K562 (cell line): ENCODE measurements around the gene SCARF1. TPM values are rescaled to one million over a fixed set of nuclear protein-coding genes. Genes with fewer than 3 reads are reported as not detected.

Source experiments
- ATAC-seq: fragments of 200-7000 bp; cut with Tn5 transposase; 3 replicates; pipeline ENCODE4 v1.9.1; 2020; ENCODE audit warnings: moderate library complexity
- BruUV-seq: library from RNA; stranded (reverse); fragments of 400-500 nt; replicated peaks from 2 replicates; lab custom pipeline; 2021; lab: Mats Ljungman, UMichigan
- CTCF ChIA-PET: fragments of 300-600 bp; formaldehyde crosslinking; extraction: SDS; loops from one replicate; lab custom pipeline; 2021; ENCODE audit warnings: low intra/inter-chr PET ratio; lab: Yijun Ruan, JAX
- POLR2A ChIA-PET: fragments of 300-600, 350-650 bp; sonication (Branson Sonifier 250); formaldehyde crosslinking; extraction: SDS; loops from one replicate; lab custom pipeline; 2021; ENCODE audit warnings: antibody characterized with exemption, inconsistent platforms; lab: Yijun Ruan, JAX
- DNase-seq, 4 experiments: peaks; one replicate each; pipeline versions ENCODE4 v3.0.0 to v3.0.0-alpha.2; 2011 to 2018; ENCODE audit warnings: low spot score in 3 of 4, mixed read lengths in 3 of 4; ENCODE audit errors: extremely low read depth in 1 of 4
- FAIRE-seq: peaks from 2 replicates; lab custom pipeline; 2011; peaks lifted over from hg19 to GRCh38; lab: Jason Lieb, UNC
- H2AFZ ChIP-seq: 2 replicates; pipeline ENCODE4 v1.6.0; 2011; ENCODE audit warnings: low read depth, low read length, control low read depth, inconsistent platforms
- H3K27ac ChIP-seq: fragments of 200-600 bp; 3 replicates; pipeline ENCODE4 v1.8.0; 2011; ENCODE audit warnings: low read depth, mild to moderate bottlenecking, control low read depth, inconsistent platforms, low read length, moderate library complexity, mixed read lengths; ENCODE audit errors: extremely low read depth
- H3K27me3 ChIP-seq, 2 experiments: fragments of 300-600 bp in 1 of 2; 2 replicates in 1 of 2; 3 replicates in 1 of 2; pipeline versions ENCODE4 v1.6.0 to v1.8.0; 2011; ENCODE audit warnings: inconsistent platforms in 2 of 2, low read length in 2 of 2, mild to moderate bottlenecking in 1 of 2, mixed read lengths in 1 of 2, moderate library complexity in 1 of 2; ENCODE audit not compliant: control insufficient read depth in 2 of 2, insufficient read depth in 2 of 2
- H3K36me3 ChIP-seq: fragments of 300-600 bp; 3 replicates; pipeline ENCODE4 v1.8.0; 2011; ENCODE audit warnings: mild to moderate bottlenecking, low read length, inconsistent platforms; ENCODE audit not compliant: control insufficient read depth, insufficient read depth
- H3K4me1 ChIP-seq, 2 experiments: fragments of 200-600 bp in 1 of 2; replicated peaks in 1 of 2; 2 replicates in 1 of 2; 3 replicates in 1 of 2; pipeline versions ENCODE4 v1.5.1 to v1.8.0; 2011; ENCODE audit warnings: inconsistent platforms in 2 of 2, low read length in 2 of 2, mild to moderate bottlenecking in 1 of 2, mixed read lengths in 1 of 2, moderate library complexity in 1 of 2; ENCODE audit not compliant: control insufficient read depth in 2 of 2, insufficient read depth in 2 of 2
- H3K4me2 ChIP-seq: 2 replicates; pipeline ENCODE4 v1.6.1; 2011; ENCODE audit warnings: low read length, control low read depth, inconsistent platforms, mixed read lengths; ENCODE audit not compliant: insufficient read depth
- H3K4me3 ChIP-seq: fragments of 200-600 bp; sonication (generic), shearing (Covaris generic); 2 replicates; pipeline ENCODE4 v1.5.1; 2016; ENCODE audit warnings: control low read depth, inconsistent platforms
- H3K79me2 ChIP-seq: fragments of 200-600 bp; 3 replicates; pipeline ENCODE4 v1.8.0; 2011; ENCODE audit warnings: low read length, inconsistent platforms; ENCODE audit not compliant: control insufficient read depth, insufficient read depth
- H3K9ac ChIP-seq, 2 experiments: 2 replicates each; pipeline versions ENCODE4 v1.6.0 to v1.6.1; 2011; ENCODE audit warnings: low read depth in 2 of 2, low read length in 2 of 2, control low read depth in 1 of 2, inconsistent platforms in 1 of 2, mild to moderate bottlenecking in 1 of 2, mixed read lengths in 1 of 2; ENCODE audit not compliant: insufficient read depth in 1 of 2
- H3K9me1 ChIP-seq: one replicate; pipeline ENCODE4 v1.6.0; 2011; ENCODE audit warnings: inconsistent platforms, mild to moderate bottlenecking, low read length, moderate library complexity; ENCODE audit not compliant: control insufficient read depth, insufficient read depth
- H3K9me3 ChIP-seq: replicated peaks from 2 replicates; pipeline ENCODE4 v1.5.1; 2011; ENCODE audit warnings: low read depth, low read length, inconsistent platforms; ENCODE audit not compliant: control insufficient read depth, insufficient read depth
- H4K20me1 ChIP-seq: replicated peaks from 2 replicates; pipeline ENCODE4 v1.6.1; 2011; ENCODE audit warnings: low read length, inconsistent platforms, mixed read lengths; ENCODE audit not compliant: control insufficient read depth, insufficient read depth
- CUX1 ChIP-seq: fragments of 200-800 bp; sonication (Bioruptor generic); IDR thresholded peaks from 2 replicates; pipeline ENCODE4 v1.6.1; 2016; ENCODE audit warnings: missing genetic modification characterization, missing compliant biosample characterization
- EP400 ChIP-seq: fragments of 450-650 bp; IDR thresholded peaks from 2 replicates; pipeline ENCODE4 v1.6.1; 2017; ENCODE audit warnings: antibody characterized with exemption, mild to moderate bottlenecking, moderate library complexity
- GATAD2A ChIP-seq: fragments of 450-650 bp; IDR thresholded peaks from 2 replicates; pipeline ENCODE4 v1.6.1; 2017
- GMEB1 ChIP-seq: fragments of 250-450 bp; sonication (Bioruptor Pico); IDR thresholded peaks from 2 replicates; pipeline ENCODE4 v1.4.0; 2020; ENCODE audit warnings: mild to moderate bottlenecking
- MCM7 ChIP-seq, 2 experiments: fragments of 450-650 bp; IDR thresholded peaks; 2 replicates each; pipeline ENCODE4 v1.6.1; 2016 to 2018
- MITF ChIP-seq: IDR thresholded peaks from 2 replicates; pipeline ENCODE4 v1.6.1; 2014; ENCODE audit warnings: antibody characterized with exemption
- MTA2 ChIP-seq: fragments of 450-650 bp; IDR thresholded peaks from 2 replicates; pipeline ENCODE4 v1.6.1; 2016; ENCODE audit warnings: low read depth
- SRSF1 ChIP-seq: fragments of 200-400 bp; formaldehyde crosslinking; IDR thresholded peaks from 2 replicates; pipeline ENCODE4 v1.6.1; 2017; ENCODE audit warnings: mild to moderate bottlenecking, low read depth, low read length, moderate library complexity
- SRSF9 ChIP-seq: fragments of 200-400 bp; formaldehyde crosslinking; IDR thresholded peaks from 2 replicates; pipeline ENCODE4 v1.6.1; 2017; ENCODE audit warnings: low read depth, low read length, borderline replicate concordance
- ZBTB9 ChIP-seq: fragments of 450-650 bp; formaldehyde crosslinking; IDR thresholded peaks from 2 replicates; pipeline ENCODE4 v1.4.0; 2020; ENCODE audit warnings: mild to moderate bottlenecking, moderate library complexity
- ZEB2 ChIP-seq: fragments of 450-650 bp; IDR thresholded peaks from 2 replicates; pipeline ENCODE4 v1.6.1; 2016
- WGBS: fragments of 100-300 bp; shearing (Covaris generic); methylation state at CpG from one replicate; pipeline ENCODE4 v1.1.6; 2016; ENCODE audit warnings: low coverage, mixed read lengths; ENCODE audit not compliant: insufficient coverage; ENCODE audit errors: missing lambda C conversion rate; 5-methylcytosine and 5-hydroxymethylcytosine counted together
- in situ Hi-C: fragments of 300-500 bp; cut with MboI; formaldehyde crosslinking; loops from 4 replicates; pipeline ENCODE4 v1.15.0; 2018; ENCODE audit warnings: inconsistent platforms, mixed read lengths
- intact Hi-C: fragments of 100-400 bp; cut with micrococcal nuclease; formaldehyde crosslinking; loops from 2 replicates; pipeline ENCODE4 v1.14.2; 2022
- polyA plus RNA-seq, 8 experiments: library from polyadenylated mRNA; depleted of rRNA in 4 of 8; stranded (reverse) in 5 of 8; unstranded in 3 of 8; fragments of >200 nt; fragmentation: Nextera tagmentation in 2 of 8; fragmentation: Illumina TruSeq in 1 of 8; extraction: Ambion mirVana in 2 of 8; extraction: Trizol in 1 of 8; gene quantifications; 2 replicates each; pipeline versions ENCODE4 v1.2.1 to v1.2.3, GENCODE V29; 2011 to 2014; ENCODE audit warnings: inconsistent platforms in 1 of 8, missing spikeins in 1 of 8
- total RNA-seq, 7 experiments: library from RNA; depleted of rRNA in 6 of 7; stranded (reverse); fragments of >200 nt in 6 of 7; fragmentation: Illumina TruSeq in 2 of 7; extraction: Trizol in 2 of 7; gene quantifications; 2 replicates each; pipeline versions ENCODE4 v1.2.1 to v1.2.3, GENCODE V29; 2011 to 2021; ENCODE audit warnings: low replicate concordance in 1 of 7

Gene SCARF1
- total and polyA plus RNA-seq, 9 of the 15 experiments (the other 6 are each of a cell fraction or from before 2014, with no cell fraction given) = 0.04 to 2.1 (median 0.63) TPM

GRCh38 chr17:1611715-1612114 is 33.8 kb downstream of the SCARF1 start:
- H3K9me1 ChIP-seq = no peaks in the 10 kb centered on the region
- no TSS peak for BruUV-seq
- H4K20me1 ChIP-seq = no peaks in the 10 kb centered on the region
- POLR2A ChIA-PET = interaction anchor here (0.6 to 1.5 kb wide), 2 partner anchors 13 to 38 kb away, joined by 3 to 6 read pairs; no protein-coding TSS in a partner anchor
- no peak for FAIRE-seq
- peaks cover 0 to 6% of the 10 kb centered on the region in 2 experiments; a peak in 2 of 5 replicates for H3K4me1 ChIP-seq
- intact Hi-C loops = no loop called here
- no peak overlapping the region for H3K27ac ChIP-seq
- 94% methylated on average over 9 of the region's 10 CpGs for WGBS
- CTCF ChIA-PET = no interaction called here
- DNase-seq = no peak
- H3K9ac ChIP-seq = no peak overlapping the region
- in situ Hi-C loops = no loop called here
- H3K9me3 ChIP-seq = no peaks in the 10 kb centered on the region
- H3K4me3 ChIP-seq = no peak overlapping the region
- no peaks in the 10 kb centered on the region for H3K79me2 ChIP-seq
- no peaks in the 10 kb centered on the region for H3K27me3 ChIP-seq
- TF ChIP-seq EP400 (no peak), MITF (no peak), MTA2 (no peak), SRSF9 (no peak), ZBTB9 (CRISPR knock-in tag) (no peak), SRSF1 (no peak), MCM7 (IDR thresholded peaks at IDR 0.05) (no peak), GATAD2A (no peak), ZEB2 (no peak), CUX1 (CRISPR knock-in tag) (no peak), GMEB1 (no peak)
- H2AFZ ChIP-seq = no peak overlapping the region
- no peaks in the 10 kb centered on the region for H3K36me3 ChIP-seq
- no peak for ATAC-seq
- no peak overlapping the region for H3K4me2 ChIP-seq
